Neural cell (in vitro differentiated cells): ENCODE results near the gene TCOF1. TPM values are rescaled to one million over a fixed set of nuclear protein-coding genes. Genes with fewer than 3 reads are reported as not detected.
A peak's percentile ranks its signal among the peaks of the same experiment; 100 is the strongest.

ENCODE experiments used
- H2AFZ ChIP-seq: fragments of 200-600, 300-800 bp; sonication (generic), shearing (Covaris generic); 2 replicates; pipeline ENCODE4 v1.6.0; 2014; ENCODE audit warnings: low read depth, mild to moderate bottlenecking, antibody characterized with exemption, low read length, moderate library complexity
- H3F3A ChIP-seq: fragments of 200-600 bp; shearing (Covaris generic); 2 replicates; pipeline ENCODE4 v1.6.1; 2016; ENCODE audit warnings: mild to moderate bottlenecking, moderate library complexity, mixed read lengths, antibody characterized with exemption, low read length; ENCODE audit not compliant: insufficient read depth, poor library complexity, severe bottlenecking
- H3K27ac ChIP-seq: fragments of 200-600, 300-800 bp; sonication (generic), shearing (Covaris generic); 2 replicates; pipeline ENCODE4 v1.5.1; 2014; ENCODE audit warnings: mild to moderate bottlenecking, low read length, moderate library complexity
- H3K27me3 ChIP-seq: fragments of 300-800, 200-600 bp; sonication (generic), shearing (Covaris generic); 2 replicates; pipeline ENCODE4 v1.6.0; 2014; ENCODE audit warnings: mild to moderate bottlenecking, low read depth, low read length, moderate library complexity; ENCODE audit not compliant: insufficient read depth
- H3K36me3 ChIP-seq: fragments of 300-800, 200-600 bp; sonication (generic), shearing (Covaris generic); 2 replicates; pipeline ENCODE4 v1.5.1; 2014; ENCODE audit warnings: mild to moderate bottlenecking, antibody characterized with exemption, low read length, moderate library complexity; ENCODE audit not compliant: insufficient read depth
- H3K4me2 ChIP-seq: fragments of 300-800, 200-600 bp; sonication (generic), shearing (Covaris generic); 2 replicates; pipeline ENCODE4 v1.6.0; 2014; ENCODE audit warnings: mild to moderate bottlenecking, low read length
- H3K4me3 ChIP-seq: fragments of 300-800, 200-600 bp; sonication (generic), shearing (Covaris generic); 2 replicates; pipeline ENCODE4 v1.5.1; 2014; ENCODE audit warnings: mild to moderate bottlenecking, low read length, moderate library complexity
- H3K79me2 ChIP-seq: fragments of 200-600 bp; shearing (Covaris generic); replicated peaks from 2 replicates; pipeline ENCODE4 v1.6.0; 2014; ENCODE audit warnings: mild to moderate bottlenecking, low read length, moderate library complexity; ENCODE audit not compliant: insufficient read depth
- H3K9ac ChIP-seq: fragments of 300-800, 200-600 bp; sonication (generic), shearing (Covaris generic); 2 replicates; pipeline ENCODE4 v1.6.1; 2016; ENCODE audit warnings: mild to moderate bottlenecking, low read length, mixed read lengths
- H3K9me2 ChIP-seq: fragments of 200-600 bp; shearing (Covaris generic); 2 replicates; pipeline ENCODE4 v1.6.1; 2016; ENCODE audit warnings: mild to moderate bottlenecking, low read length, mixed read lengths; ENCODE audit not compliant: insufficient read depth
- H3K9me3 ChIP-seq: fragments of 200-600, 300-800 bp; sonication (generic), shearing (Covaris generic); 2 replicates; pipeline ENCODE4 v1.6.1; 2016; ENCODE audit warnings: mild to moderate bottlenecking, mixed run types, low read length, moderate library complexity, mixed read lengths
- H4K20me1 ChIP-seq: fragments of 200-600 bp; shearing (Covaris generic); 2 replicates; pipeline ENCODE4 v1.6.1; 2016; ENCODE audit warnings: mild to moderate bottlenecking, mixed run types; ENCODE audit not compliant: insufficient read depth
- CTCF ChIP-seq: fragments of 450-650 bp; IDR thresholded peaks from 2 replicates; pipeline ENCODE4 v1.5.1; 2014; ENCODE audit warnings: antibody characterized with exemption, mild to moderate bottlenecking, moderate library complexity; ENCODE audit not compliant: poor library complexity, severe bottlenecking
- EP300 ChIP-seq: fragments of 450-650 bp; conservative IDR thresholded peaks from 2 replicates; pipeline ENCODE4 v1.6.1; 2014; ENCODE audit warnings: antibody characterized with exemption, mild to moderate bottlenecking, moderate library complexity; ENCODE audit not compliant: poor library complexity, severe bottlenecking
- EZH2 ChIP-seq: fragments of 200-600, 300-800 bp; shearing (Covaris generic), sonication (generic); IDR thresholded peaks from 2 replicates; pipeline ENCODE4 v1.6.1; 2014; ENCODE audit warnings: antibody characterized with exemption, low read length, borderline replicate concordance, mild to moderate bottlenecking; ENCODE audit not compliant: insufficient read depth, poor library complexity, severe bottlenecking
- MXI1 ChIP-seq: fragments of 450-650 bp; conservative IDR thresholded peaks from 2 replicates; pipeline ENCODE4 v1.6.1; 2014; ENCODE audit warnings: antibody characterized with exemption, mild to moderate bottlenecking; ENCODE audit not compliant: poor library complexity, severe bottlenecking
- POLR2AphosphoS5 ChIP-seq: IDR thresholded peaks from 2 replicates; pipeline ENCODE4 v1.6.1; 2012
- RAD21 ChIP-seq: fragments of 450-650 bp; conservative IDR thresholded peaks from 2 replicates; pipeline ENCODE4 v1.6.1; 2014; ENCODE audit warnings: antibody characterized with exemption, mild to moderate bottlenecking, moderate library complexity
- REST ChIP-seq: IDR thresholded peaks from 2 replicates; pipeline ENCODE4 v1.6.1; 2012; ENCODE audit warnings: borderline replicate concordance
- SMC3 ChIP-seq: fragments of 450-650 bp; conservative IDR thresholded peaks from 2 replicates; pipeline ENCODE4 v1.6.1; 2014; ENCODE audit warnings: antibody characterized with exemption, mild to moderate bottlenecking, moderate library complexity; ENCODE audit not compliant: poor library complexity
- TAF1 ChIP-seq: IDR thresholded peaks from 2 replicates; pipeline ENCODE4 v1.6.1; 2012; ENCODE audit warnings: low read depth
- polyA plus RNA-seq: library from polyadenylated mRNA; depleted of rRNA; stranded (reverse); fragments of >200 nt; gene quantifications from 2 replicates; pipeline ENCODE4 v1.2.3, GENCODE V29; 2014

TCOF1 gene
- polyA plus RNA-seq, 1 donor from 2014 or later = 6.5 TPM

- Histone ChIP-seq H3K27ac (peak overlapping the region; percentile 33), H3K9me2 (no peaks in the 10 kb centered on the region), H3K79me2 (no peaks in the 10 kb centered on the region), H3K9ac (no peak overlapping the region), H4K20me1 (no peaks in the 10 kb centered on the region), H3K4me3 (peak overlapping the region; percentile 18), H3K9me3 (no peaks in the 10 kb centered on the region), H3K4me2 (peak overlapping the region; percentile 33), H2AFZ (no peak overlapping the region), H3F3A (no peaks in the 10 kb centered on the region), H3K27me3 (no peaks in the 10 kb centered on the region), H3K36me3 (no peaks in the 10 kb centered on the region)
- TF ChIP-seq EZH2 (no peak), EP300 (no peak), CTCF (no peak), MXI1 (no peak), SMC3 (peak; percentile 46), POLR2AphosphoS5 (no peak), RAD21 (peak; percentile 28), TAF1 (no peak), REST (peak; percentile 38)
These were observed 11.8 kb upstream of the TCOF1 start for GRCh38 chr5:150345716-150346115.

- Histone ChIP-seq H3K27ac (no peak overlapping the region), H3K9me3 (no peaks in the 10 kb centered on the region), H3F3A (no peaks in the 10 kb centered on the region), H3K4me2 (no peak overlapping the region), H2AFZ (no peak overlapping the region), H3K79me2 (no peaks in the 10 kb centered on the region), H3K9ac (no peak overlapping the region), H3K4me3 (no peak overlapping the region), H3K9me2 (no peaks in the 10 kb centered on the region), H3K27me3 (no peaks in the 10 kb centered on the region), H3K36me3 (no peaks in the 10 kb centered on the region), H4K20me1 (no peaks in the 10 kb centered on the region)
- TF ChIP-seq SMC3 (no peak), EZH2 (no peak), CTCF (no peak), TAF1 (no peak), EP300 (no peak), POLR2AphosphoS5 (no peak), MXI1 (no peak), RAD21 (no peak), REST (no peak)
These were observed 10.9 kb upstream of the TCOF1 start for GRCh38 chr5:150346592-150346991.
